HL-60 (cell line): ENCODE data around the gene LMAN2.
"Not testable (repeated sequence)": the region's sequence is repeated elsewhere in the genome, so short reads cannot be mapped to it uniquely, and the experiment has no call there.

Experiments
- DNase-seq, 2 experiments: peaks; one replicate each; pipeline ENCODE4 v3.0.0-alpha.2; 2010 to 2020; ENCODE audit warnings: low read depth in 1 of 2, low spot score in 1 of 2
- H3K27ac ChIP-seq: fragments of 250-450 bp; sonication (Bioruptor Pico); replicated peaks from 2 replicates; pipeline ENCODE4 v1.5.1; 2020; ENCODE audit warnings: mild to moderate bottlenecking, moderate library complexity
- H3K27me3 ChIP-seq: fragments of 250-450 bp; sonication (Bioruptor Pico); 2 replicates; pipeline ENCODE4 v1.5.1; 2021; ENCODE audit warnings: mild to moderate bottlenecking, moderate library complexity; ENCODE audit not compliant: insufficient read depth, poor library complexity, severe bottlenecking
- H3K4me3 ChIP-seq: replicated peaks from 2 replicates; pipeline ENCODE4 v1.5.1; 2011; ENCODE audit warnings: mild to moderate bottlenecking, control low read depth, low read length; ENCODE audit not compliant: insufficient read depth
- CTCF ChIP-seq: IDR thresholded peaks from one replicate; pipeline ENCODE4 v1.5.1; 2011; ENCODE audit warnings: low read length, control low read depth, inconsistent platforms; ENCODE audit not compliant: insufficient read depth
- GABPA ChIP-seq: IDR thresholded peaks from 2 replicates; pipeline ENCODE4 v1.6.1; 2012; ENCODE audit warnings: low read depth
- POLR2AphosphoS5 ChIP-seq: IDR thresholded peaks from 2 replicates; pipeline ENCODE4 v1.6.1; 2012; ENCODE audit warnings: low read depth
- REST ChIP-seq: IDR thresholded peaks from 2 replicates; pipeline ENCODE4 v1.6.1; 2012; ENCODE audit warnings: low read depth; ENCODE audit not compliant: insufficient replicate concordance
- SPI1 ChIP-seq: IDR thresholded peaks from 2 replicates; pipeline ENCODE4 v1.6.1; 2012; ENCODE audit warnings: low read depth, mild to moderate bottlenecking, borderline replicate concordance

Gene LMAN2

GRCh38 chr5:177308740-177309139 is 42.7 kb downstream of the LMAN2 start:
- Histone ChIP-seq H3K27ac (peak overlapping the region; percentile 91), H3K27me3 (no peaks in the 10 kb centered on the region), H3K4me3 (no peak overlapping the region)
- no peak for DNase-seq
- TF ChIP-seq GABPA, result no peak
- TF ChIP-seq POLR2AphosphoS5, result no peak
- no peak for TF ChIP-seq SPI1
- TF ChIP-seq REST, result no peak
- TF ChIP-seq CTCF, result no peak

GRCh38 chr5:177307544-177308363 is 43.7 kb downstream of the LMAN2 start:
- no peak for TF ChIP-seq GABPA
- TF ChIP-seq REST, result no peak
- no peak for TF ChIP-seq SPI1
- no peak for TF ChIP-seq CTCF
- TF ChIP-seq POLR2AphosphoS5, result no peak
- DNase-seq, result peak in 1 of 2 experiments; percentile 48
- peak overlapping the region; percentile 91 for H3K27ac ChIP-seq
- peak overlapping the region; percentile 33 for H3K4me3 ChIP-seq
- H3K27me3 ChIP-seq, result no peaks in the 10 kb centered on the region

GRCh38 chr5:177306674-177307543 is 44.6 kb downstream of the LMAN2 start:
- TF ChIP-seq CTCF, result peak; percentile 2
- peak; percentile 67 for TF ChIP-seq POLR2AphosphoS5
- peak; percentile 74; the same call in 1 of the 2 replicates for TF ChIP-seq SPI1
- TF ChIP-seq GABPA, result peak; percentile 37
- peak; percentile 30 for TF ChIP-seq REST
- Histone ChIP-seq H3K4me3 (peak overlapping the region; percentile 33), H3K27ac (peak overlapping the region; percentile 91), H3K27me3 (no peaks in the 10 kb centered on the region)
- peak; percentile 90 to 95 for DNase-seq

- not testable (repeated sequence) for DNase-seq, H3K27me3 ChIP-seq
- Histone ChIP-seq H3K4me3 (peak overlapping the region; percentile 91), H3K27ac (peak overlapping the region; percentile 91; the same call in 1 of the 2 replicates)
Measured at GRCh38 chr5:177306103-177306640, 45.3 kb downstream of the LMAN2 start.
